GM13976 (cell line): ENCODE results near the gene RAB11FIP4.

ENCODE experiments used
- DNase-seq: peaks from one replicate; pipeline ENCODE4 v3.0.0; 2012; ENCODE audit warnings: low spot score
- CTCF ChIP-seq: IDR thresholded peaks from 2 replicates; pipeline ENCODE4 v1.5.1; 2012; ENCODE audit warnings: borderline replicate concordance, mild to moderate bottlenecking; ENCODE audit not compliant: insufficient read depth; ENCODE audit errors: extremely low read depth, missing control alignments, control extremely low read depth
- in situ Hi-C: fragments of 300-500 bp; cut with MboI; formaldehyde crosslinking; loops from one replicate; pipeline ENCODE4 v1.12.0; 2022; ENCODE audit warnings: low sequenced_read_pairs, mixed read lengths, inconsistent platforms; ENCODE audit not compliant: unreplicated experiment

The RAB11FIP4 gene

GRCh38 chr17:31366088-31366487 lies 25.4 kb upstream of the RAB11FIP4 start:
- in situ Hi-C loops = loop anchor here (25.0 kb wide), 1 partner anchor 354 kb away; no protein-coding TSS in a partner anchor
- DNase-seq = no peak
- no peak for TF ChIP-seq CTCF

GRCh38 chr17:31369266-31369665 lies 22.2 kb upstream of the RAB11FIP4 start:
- DNase-seq = no peak
- in situ Hi-C loops = loop anchor here (25.0 kb wide), 1 partner anchor 357 kb away; no protein-coding TSS in a partner anchor

GRCh38 chr17:31371511-31372097 lies 19.9 kb upstream of the RAB11FIP4 start:
- in situ Hi-C loops = loop anchor here (25.0 kb wide), 1 partner anchor 359 kb away; no protein-coding TSS in a partner anchor
- no peak for DNase-seq
- no peak for TF ChIP-seq CTCF

More at GRCh38 chr17:31369266-31369665, 22.2 kb upstream of the RAB11FIP4 start:
- no peak for TF ChIP-seq CTCF

GRCh38 chr17:31373150-31374093 lies 18.1 kb upstream of the RAB11FIP4 start:
- DNase-seq = no peak
- TF ChIP-seq CTCF = peak; percentile 11

GRCh38 chr17:31374094-31374447 lies 17.4 kb upstream of the RAB11FIP4 start:
- DNase-seq = no peak
- in situ Hi-C loops = loop anchor here (25.0 kb wide), 1 partner anchor 362 kb away; no protein-coding TSS in a partner anchor
- no peak for TF ChIP-seq CTCF

More at GRCh38 chr17:31373150-31374093, 18.1 kb upstream of the RAB11FIP4 start:
- in situ Hi-C loops = loop anchor here (25.0 kb wide), 1 partner anchor 361 kb away; no protein-coding TSS in a partner anchor

GRCh38 chr17:31374503-31374902 lies 17.0 kb upstream of the RAB11FIP4 start:
- DNase-seq = no peak
- no peak for TF ChIP-seq CTCF
- in situ Hi-C loops = loop anchor here (25.0 kb wide), 1 partner anchor 362 kb away; no protein-coding TSS in a partner anchor
